AG10803 (cell line): ENCODE results near the gene CLEC17A.
"Not testable (repeated sequence)": the region's sequence is repeated elsewhere in the genome, so short reads cannot be mapped to it uniquely, and the experiment has no call there.

ENCODE experiments used
- DNase-seq: peaks from one replicate; pipeline ENCODE4 v3.0.0; 2010; ENCODE audit warnings: low read depth
- H3K4me3 ChIP-seq: 2 replicates; pipeline ENCODE4 v1.5.1; 2011; ENCODE audit warnings: mild to moderate bottlenecking, low read length, control low read depth
- TF ChIP-seq, protein P1 (sequence below): conservative IDR thresholded peaks from 2 replicates; pipeline ENCODE4 v1.5.1; 2011; ENCODE audit warnings: mild to moderate bottlenecking, low read length, control low read depth, inconsistent platforms

The CLEC17A gene

DNA sequence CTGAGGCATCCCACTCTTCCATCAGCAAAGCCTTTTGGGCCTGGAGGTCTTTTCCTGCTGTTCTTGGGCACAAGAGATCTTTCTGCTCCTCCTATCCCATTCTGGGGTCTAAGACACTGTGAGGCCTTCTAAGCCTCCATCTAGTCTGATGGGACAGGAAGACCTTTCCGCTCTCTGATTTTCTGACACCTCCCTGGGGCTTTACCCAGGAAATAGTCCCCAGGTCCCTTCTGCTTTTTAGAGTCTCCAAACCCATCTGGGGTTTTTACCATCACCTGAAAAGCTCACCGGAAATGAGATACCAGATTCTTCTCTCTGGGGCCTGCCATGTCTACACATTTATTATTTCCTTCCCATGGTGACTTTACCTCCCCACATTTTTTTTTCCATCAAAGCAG, 21.1 kb downstream of the CLEC17A start:
- TF ChIP-seq, protein P1, sequence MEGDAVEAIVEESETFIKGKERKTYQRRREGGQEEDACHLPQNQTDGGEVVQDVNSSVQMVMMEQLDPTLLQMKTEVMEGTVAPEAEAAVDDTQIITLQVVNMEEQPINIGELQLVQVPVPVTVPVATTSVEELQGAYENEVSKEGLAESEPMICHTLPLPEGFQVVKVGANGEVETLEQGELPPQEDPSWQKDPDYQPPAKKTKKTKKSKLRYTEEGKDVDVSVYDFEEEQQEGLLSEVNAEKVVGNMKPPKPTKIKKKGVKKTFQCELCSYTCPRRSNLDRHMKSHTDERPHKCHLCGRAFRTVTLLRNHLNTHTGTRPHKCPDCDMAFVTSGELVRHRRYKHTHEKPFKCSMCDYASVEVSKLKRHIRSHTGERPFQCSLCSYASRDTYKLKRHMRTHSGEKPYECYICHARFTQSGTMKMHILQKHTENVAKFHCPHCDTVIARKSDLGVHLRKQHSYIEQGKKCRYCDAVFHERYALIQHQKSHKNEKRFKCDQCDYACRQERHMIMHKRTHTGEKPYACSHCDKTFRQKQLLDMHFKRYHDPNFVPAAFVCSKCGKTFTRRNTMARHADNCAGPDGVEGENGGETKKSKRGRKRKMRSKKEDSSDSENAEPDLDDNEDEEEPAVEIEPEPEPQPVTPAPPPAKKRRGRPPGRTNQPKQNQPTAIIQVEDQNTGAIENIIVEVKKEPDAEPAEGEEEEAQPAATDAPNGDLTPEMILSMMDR, result no peak
- no peak overlapping the region for H3K4me3 ChIP-seq
- no peak for DNase-seq

DNA sequence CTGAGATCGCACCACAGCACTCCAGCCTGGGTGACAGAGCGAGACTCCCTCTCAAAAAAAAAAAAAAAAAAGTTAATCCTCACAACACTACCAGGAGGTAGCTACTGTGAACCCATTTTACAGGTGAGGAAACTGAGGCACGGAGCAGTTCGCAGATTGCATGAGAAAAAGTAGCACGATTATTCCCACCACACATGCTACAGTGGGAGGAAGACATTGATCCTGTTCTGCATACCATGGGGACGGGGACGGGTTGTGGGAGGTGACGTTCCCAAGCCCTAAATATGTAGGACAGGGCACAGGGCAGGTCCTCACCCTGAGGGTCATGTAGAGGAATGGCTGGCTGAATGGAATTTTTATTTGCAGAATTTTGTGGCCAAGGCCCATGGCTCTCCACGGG, 23.7 kb downstream of the CLEC17A start:
- TF ChIP-seq, protein P1, result no peak
- DNase-seq, result no peak
- H3K4me3 ChIP-seq, result no peak overlapping the region

DNA sequence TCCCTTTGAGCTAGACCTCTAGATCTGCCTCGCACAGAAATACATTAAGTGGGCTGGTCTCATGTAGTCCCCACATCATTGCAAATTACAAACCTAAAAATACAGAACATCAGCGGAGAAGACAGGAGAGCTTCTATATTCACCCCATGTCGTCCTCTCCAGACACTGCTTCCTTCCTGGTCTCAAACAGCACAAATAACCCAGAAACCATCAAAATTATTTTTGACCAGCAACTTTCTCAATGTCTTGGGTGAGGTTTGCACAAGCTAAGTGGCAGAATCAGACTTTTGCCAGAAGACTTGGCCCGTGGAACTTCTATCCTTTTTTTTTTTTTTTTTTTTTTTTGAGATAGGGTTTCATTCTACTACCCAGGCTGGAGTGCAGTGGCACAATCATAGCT, 28.2 kb downstream of the CLEC17A start:
- DNase-seq, result no peak
- TF ChIP-seq, protein P1, result no peak

DNA sequence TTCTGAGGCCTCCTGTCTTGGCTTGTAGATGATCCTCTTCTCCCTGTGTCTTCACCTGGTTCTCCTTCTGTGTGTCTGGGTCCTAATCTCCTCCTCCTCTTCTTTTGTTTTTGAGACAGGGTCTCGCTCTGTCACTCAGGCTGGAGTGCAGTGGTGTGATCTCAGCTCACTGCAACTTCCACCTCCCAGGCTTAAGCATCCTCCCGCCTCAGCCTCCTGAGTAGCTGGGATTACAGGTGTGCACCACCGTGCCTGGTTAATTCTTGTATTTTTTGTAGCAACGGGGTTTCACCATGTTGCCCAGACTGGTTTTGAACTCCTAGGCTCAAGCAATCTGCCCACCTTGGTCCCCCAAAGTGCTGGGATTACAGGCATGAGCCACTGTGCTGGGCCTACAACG, 29.4 kb downstream of the CLEC17A start:
- not testable (repeated sequence) for H3K4me3 ChIP-seq, DNase-seq

More for the DNA sequence above, 28.2 kb downstream of the CLEC17A start:
- no peak overlapping the region for H3K4me3 ChIP-seq

DNA sequence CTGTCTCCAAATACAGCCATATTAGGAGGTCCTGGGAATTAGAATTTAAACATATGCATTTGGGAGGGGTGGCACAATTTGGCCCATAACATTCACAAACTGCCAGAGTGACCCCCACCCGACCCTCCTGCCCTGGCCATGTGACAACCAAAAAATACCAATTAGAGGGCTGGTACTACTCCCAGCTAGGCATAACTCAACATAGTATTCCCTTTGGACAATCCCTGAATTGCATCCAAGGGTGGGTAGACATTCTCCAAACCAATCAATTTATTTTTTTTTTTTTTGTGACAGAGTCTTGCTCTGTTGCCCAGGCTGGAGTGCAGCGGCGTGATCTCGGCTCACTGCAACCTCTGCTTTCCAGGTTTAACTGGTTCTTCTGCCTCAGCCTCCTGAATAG, 29.8 kb downstream of the CLEC17A start:
- TF ChIP-seq, protein P1, result no peak
- DNase-seq, result no peak
- H3K4me3 ChIP-seq, result no peak overlapping the region

DNA sequence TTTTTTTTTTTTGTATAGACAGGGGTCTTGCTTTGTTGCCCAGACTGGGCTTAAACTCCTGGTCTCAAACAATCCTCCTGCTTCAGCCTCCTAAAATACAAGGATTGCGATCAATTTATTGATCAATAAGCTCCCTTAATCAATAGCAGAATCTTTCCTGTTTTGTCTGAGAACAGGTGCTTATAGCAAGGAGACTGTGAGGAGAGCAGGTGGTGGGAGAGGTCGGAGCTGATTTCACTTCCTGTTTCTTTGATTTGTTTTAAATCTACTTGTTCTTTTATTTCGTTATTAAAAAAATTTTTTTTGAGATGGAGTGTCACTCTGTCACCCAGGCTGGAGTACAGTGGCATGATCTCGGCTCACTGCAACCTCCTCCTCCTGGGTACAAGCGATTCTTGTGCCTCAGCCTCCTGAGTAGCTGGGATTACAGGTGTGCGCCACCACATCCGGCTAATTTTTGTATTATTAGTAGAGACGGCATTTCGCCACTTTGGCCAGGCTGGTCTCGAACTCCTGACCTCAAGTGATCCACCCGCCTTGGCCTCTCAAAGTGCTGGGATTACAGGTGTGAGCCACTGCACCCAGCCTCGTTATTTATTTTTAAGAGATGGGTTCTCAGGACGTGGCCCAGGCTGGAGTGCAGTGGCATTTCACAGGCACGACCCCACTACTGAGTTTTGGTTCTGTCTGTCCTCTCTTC, 30.7 kb downstream of the CLEC17A start:
- DNase-seq, H3K4me3 ChIP-seq: not testable (repeated sequence)

DNA sequence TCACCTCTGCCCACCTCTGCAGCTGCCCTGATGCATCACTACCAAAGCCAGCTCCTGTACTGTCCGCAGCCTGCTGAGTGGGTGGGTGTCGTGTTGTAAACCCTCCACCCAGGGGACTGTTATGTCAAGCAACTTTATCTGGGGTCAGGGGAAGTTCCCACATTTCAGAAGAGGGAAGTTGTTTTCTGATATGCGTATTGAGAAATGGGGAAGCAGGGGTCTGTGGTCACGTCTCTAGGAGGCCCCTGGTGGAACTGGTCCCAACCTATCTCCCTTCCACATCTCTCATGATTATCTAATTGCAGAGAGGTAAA, 31.2 kb downstream of the CLEC17A start:
- no peak for DNase-seq
- TF ChIP-seq, protein P1, result no peak
- H3K4me3 ChIP-seq, result no peak overlapping the region

DNA sequence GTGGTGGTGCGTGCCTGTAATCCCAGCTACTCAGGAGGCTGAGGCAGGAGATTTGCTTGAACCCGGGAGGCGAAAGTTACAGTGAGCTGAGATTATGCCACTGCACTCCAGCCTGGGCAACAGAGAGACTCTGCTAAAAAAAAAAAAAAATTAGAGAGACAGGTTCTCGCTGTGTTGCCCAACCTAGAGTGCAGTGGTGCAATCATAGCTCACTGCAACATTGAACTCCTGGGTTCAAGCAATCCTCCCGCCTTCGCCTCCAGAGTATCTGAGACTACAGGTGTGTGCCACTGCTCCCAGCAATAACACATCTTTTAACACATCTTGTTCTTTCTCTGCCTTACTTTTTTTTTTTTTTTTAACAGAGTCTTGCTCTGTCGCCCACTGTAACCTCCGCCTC, 32.7 kb downstream of the CLEC17A start:
- H3K4me3 ChIP-seq, result no peak overlapping the region
- TF ChIP-seq, protein P1, result no peak

More for the DNA sequence above, 32.7 kb downstream of the CLEC17A start:
- no peak for DNase-seq
